Measurements from ENCODE around the gene CARD19. TPM values are rescaled to one million over a fixed set of nuclear protein-coding genes. Genes with fewer than 3 reads are reported as not detected.
A peak's percentile ranks its signal among the peaks of the same experiment; 100 is the strongest.

Gene CARD19
- total RNA-seq, 1 donor from 2014 or later, result 63.3 TPM

DNA sequence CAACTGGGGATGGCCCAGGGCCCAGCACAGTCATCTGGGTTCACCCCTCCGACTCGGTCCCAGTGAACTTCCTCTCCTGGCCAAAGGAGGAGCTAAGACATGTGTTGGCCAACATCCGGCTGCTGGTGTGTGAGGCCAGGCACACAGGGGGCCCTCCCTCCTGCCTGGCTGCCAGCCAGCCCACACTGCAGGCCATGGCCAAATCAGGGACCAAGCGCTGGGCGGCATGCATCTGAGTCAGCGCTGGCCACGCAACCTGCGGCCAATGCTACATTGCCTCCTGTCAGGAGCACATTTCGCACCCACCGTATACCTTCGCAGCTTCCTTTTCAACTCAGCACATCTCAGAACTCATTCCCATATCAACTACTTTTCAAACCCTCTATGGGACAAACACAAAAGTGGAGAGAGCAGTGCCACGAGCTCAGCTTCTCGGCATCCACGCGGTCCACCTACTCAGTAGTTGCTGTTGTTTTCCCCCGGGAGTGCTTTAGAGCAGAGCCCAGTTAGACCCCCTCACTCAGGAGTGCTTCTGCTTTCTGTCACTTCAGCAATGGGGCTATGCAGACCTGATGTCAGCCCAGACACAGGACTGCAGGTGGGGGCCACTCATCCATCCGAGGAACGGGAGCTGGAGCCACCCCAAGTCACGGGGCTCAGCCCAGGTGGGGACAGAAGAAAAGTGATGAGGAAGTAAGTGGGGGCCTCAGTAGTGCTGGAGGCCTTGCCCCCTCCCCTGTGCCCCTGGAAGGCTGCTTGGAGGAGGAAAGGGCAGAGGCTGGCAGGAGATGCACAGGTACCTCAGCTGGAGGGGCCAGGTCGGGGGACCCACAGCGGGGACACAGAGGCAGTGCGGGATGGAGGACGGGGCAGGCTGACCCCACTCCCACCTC, 24.2 kb downstream of the CARD19 start:
- TF ChIP-seq, protein P1, sequence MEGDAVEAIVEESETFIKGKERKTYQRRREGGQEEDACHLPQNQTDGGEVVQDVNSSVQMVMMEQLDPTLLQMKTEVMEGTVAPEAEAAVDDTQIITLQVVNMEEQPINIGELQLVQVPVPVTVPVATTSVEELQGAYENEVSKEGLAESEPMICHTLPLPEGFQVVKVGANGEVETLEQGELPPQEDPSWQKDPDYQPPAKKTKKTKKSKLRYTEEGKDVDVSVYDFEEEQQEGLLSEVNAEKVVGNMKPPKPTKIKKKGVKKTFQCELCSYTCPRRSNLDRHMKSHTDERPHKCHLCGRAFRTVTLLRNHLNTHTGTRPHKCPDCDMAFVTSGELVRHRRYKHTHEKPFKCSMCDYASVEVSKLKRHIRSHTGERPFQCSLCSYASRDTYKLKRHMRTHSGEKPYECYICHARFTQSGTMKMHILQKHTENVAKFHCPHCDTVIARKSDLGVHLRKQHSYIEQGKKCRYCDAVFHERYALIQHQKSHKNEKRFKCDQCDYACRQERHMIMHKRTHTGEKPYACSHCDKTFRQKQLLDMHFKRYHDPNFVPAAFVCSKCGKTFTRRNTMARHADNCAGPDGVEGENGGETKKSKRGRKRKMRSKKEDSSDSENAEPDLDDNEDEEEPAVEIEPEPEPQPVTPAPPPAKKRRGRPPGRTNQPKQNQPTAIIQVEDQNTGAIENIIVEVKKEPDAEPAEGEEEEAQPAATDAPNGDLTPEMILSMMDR (IDR thresholded peaks at IDR 0.05), result peak in 1 of 3 experiments; percentile 51
- TF ChIP-seq POLR2A (IDR thresholded peaks at IDR 0.05) (no peak), POLR2AphosphoS5 (IDR thresholded peaks at IDR 0.05; ENCODE audit: insufficient read depth in 1 of 2, low read depth in 1 of 2) (peak; percentile 83 to 89)
- intact Hi-C loops (cut with DNase I), result no loop called here
- Histone ChIP-seq H3K9me3 (no peaks in the 10 kb centered on the region), H3K27ac (peak overlapping the region; percentile 37), H3K27me3 (no peaks in the 10 kb centered on the region), H3K4me1 (peaks cover 26% of the 10 kb centered on the region), H3K4me3 (no peak overlapping the region), H3K36me3 (peaks cover 0 to 21% of the 10 kb centered on the region in 2 donors)
- no peak for DNase-seq (ENCODE audit: extremely low spot score in 2 of 2)

DNA sequence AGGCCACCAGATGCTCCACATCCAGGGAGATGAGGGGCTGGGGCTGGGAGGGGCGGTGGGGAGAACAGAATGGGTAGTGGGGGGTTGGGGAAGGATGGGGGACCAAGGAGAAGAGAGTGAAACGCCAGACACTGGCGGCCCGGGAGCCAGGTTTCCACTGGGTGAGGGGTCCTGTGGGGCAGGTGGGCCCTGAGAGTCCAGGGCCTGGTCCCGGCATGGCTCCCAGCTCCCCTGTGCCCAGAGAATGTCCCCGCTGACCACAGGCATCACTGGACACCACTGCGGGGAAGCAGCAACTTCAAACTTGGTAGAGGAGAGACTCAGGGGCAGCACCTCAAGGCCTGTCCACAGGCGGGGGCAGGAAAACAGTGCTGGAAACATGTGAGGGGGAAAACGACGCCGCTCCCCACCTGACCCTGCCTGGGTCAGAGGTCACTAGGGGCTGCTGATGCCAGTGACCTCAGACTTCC, 24.9 kb downstream of the CARD19 start:
- TF ChIP-seq POLR2AphosphoS5 (IDR thresholded peaks at IDR 0.05; ENCODE audit: insufficient read depth in 1 of 2, low read depth in 1 of 2), result no peak
- TF ChIP-seq, protein P1 (IDR thresholded peaks at IDR 0.05), result no peak
- no peak for TF ChIP-seq POLR2A (IDR thresholded peaks at IDR 0.05)
- peaks cover 0 to 23% of the 10 kb centered on the region in 2 donors for H3K36me3 ChIP-seq
- peak overlapping the region; percentile 37 for H3K27ac ChIP-seq
- H3K27me3 ChIP-seq, result no peaks in the 10 kb centered on the region
- H3K4me3 ChIP-seq, result no peak overlapping the region
- peaks cover 29% of the 10 kb centered on the region for H3K4me1 ChIP-seq
- H3K9me3 ChIP-seq, result no peaks in the 10 kb centered on the region
- intact Hi-C loops (cut with DNase I), result no loop called here
- DNase-seq (ENCODE audit: extremely low spot score in 2 of 2), result no peak

DNA sequence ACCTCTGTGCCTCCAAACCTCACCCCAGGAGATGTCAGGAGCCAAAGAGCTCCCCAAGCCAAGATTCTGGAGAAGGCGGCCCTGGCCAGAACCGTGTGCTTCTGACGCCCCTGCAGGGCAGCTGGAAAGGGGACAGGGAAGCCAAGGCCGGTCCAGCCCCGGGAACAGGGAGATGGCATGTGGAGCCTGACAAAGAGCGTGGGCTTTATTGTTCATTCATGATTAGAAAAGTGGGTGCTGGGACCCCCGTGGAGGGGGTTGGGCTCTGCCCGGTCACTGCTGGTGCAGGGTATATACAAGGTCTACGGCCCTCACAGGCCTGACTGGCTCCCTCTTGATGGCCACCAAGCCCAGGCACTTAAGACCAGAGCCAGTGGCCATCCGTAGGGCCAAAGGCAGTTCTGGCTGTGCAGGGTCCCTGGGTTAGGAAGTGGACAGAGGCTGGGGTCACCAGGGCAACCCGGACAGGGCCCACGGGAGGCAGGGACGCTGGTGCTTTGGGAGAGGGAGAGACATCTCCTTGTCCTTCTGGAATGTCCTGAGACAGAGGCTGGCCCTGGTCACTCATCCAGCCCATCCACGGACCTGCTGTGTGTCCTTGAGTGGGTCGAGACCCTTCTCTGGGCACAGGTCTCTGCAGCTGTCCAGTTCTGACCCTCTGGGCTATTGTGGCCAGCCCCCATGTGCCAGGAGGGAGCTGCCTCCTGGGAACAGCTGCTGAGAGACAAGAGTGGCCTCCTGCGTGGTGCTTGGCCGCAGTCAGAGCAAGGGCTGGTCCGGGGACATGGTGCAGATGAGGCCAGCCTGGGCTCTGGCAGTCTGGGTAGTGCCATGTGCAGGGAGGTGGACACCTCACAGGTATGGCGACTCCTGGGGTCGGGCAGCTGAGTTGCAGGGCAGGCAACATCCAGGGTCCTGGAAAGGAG, 25.6 kb downstream of the CARD19 start:
- Histone ChIP-seq H3K4me1 (peaks cover 30% of the 10 kb centered on the region), H3K4me3 (no peak overlapping the region), H3K36me3 (peaks cover 0 to 23% of the 10 kb centered on the region in 2 donors), H3K27me3 (no peaks in the 10 kb centered on the region), H3K9me3 (no peaks in the 10 kb centered on the region), H3K27ac (no peak overlapping the region)
- intact Hi-C loops (cut with DNase I), result no loop called here
- DNase-seq (ENCODE audit: extremely low spot score in 2 of 2), result no peak
- TF ChIP-seq POLR2A (IDR thresholded peaks at IDR 0.05) (no peak), POLR2AphosphoS5 (IDR thresholded peaks at IDR 0.05; ENCODE audit: insufficient read depth in 1 of 2, low read depth in 1 of 2) (no peak)
- TF ChIP-seq, protein P1 (IDR thresholded peaks at IDR 0.05), result no peak

DNA sequence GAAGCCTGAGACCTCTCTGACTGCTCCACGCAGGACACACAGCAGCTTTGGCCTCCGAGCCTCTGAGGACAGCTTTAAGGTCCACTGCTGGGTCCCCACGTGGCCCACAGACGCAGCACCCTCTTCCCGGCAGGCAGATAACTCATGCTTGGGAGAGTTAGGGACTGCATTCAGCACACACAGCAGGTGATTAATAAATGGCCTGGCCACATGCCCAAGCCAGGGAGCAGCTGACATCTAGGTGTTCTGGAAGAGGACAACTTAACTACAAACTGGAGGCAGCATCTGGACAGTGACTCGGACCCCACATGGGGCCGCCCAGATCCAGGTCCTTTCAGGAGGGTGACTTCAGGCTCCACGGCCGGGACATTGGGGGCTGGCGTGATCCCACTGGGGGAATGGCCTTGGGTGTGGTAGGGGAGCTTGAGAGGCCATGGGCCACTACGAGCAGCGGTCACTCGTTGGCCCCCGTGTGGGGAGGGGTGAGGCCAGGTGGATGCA, 26.8 kb downstream of the CARD19 start:
- Histone ChIP-seq H3K27ac (no peak overlapping the region), H3K27me3 (no peaks in the 10 kb centered on the region), H3K36me3 (peaks cover 0 to 23% of the 10 kb centered on the region in 2 donors), H3K4me1 (peaks cover 42% of the 10 kb centered on the region), H3K9me3 (no peaks in the 10 kb centered on the region), H3K4me3 (no peak overlapping the region)
- intact Hi-C loops (cut with DNase I), result no loop called here
- no peak for TF ChIP-seq POLR2AphosphoS5 (IDR thresholded peaks at IDR 0.05; ENCODE audit: insufficient read depth in 1 of 2, low read depth in 1 of 2)
- no peak for TF ChIP-seq POLR2A (IDR thresholded peaks at IDR 0.05)
- TF ChIP-seq, protein P1 (IDR thresholded peaks at IDR 0.05), result no peak
- DNase-seq (ENCODE audit: extremely low spot score in 2 of 2), result no peak
